SK-N-SH (cell line): ENCODE results near the gene YARS1. TPM values are rescaled to one million over a fixed set of nuclear protein-coding genes. Genes with fewer than 3 reads are reported as not detected.

Source experiments
- CTCF ChIA-PET: fragments of 300-600, 350-600 bp; formaldehyde crosslinking; extraction: SDS; loops from one replicate; lab custom pipeline; 2021; lab: Yijun Ruan, JAX
- POLR2A ChIA-PET: fragments of 350-600 bp; sonication (Branson Sonifier 250); formaldehyde crosslinking; extraction: SDS; loops from one replicate; lab custom pipeline; 2020; ENCODE audit warnings: antibody characterized with exemption, inconsistent platforms; lab: Yijun Ruan, JAX
- DNase-seq: peaks from one replicate; pipeline ENCODE4 v3.0.0; 2012
- H2AFZ ChIP-seq: fragments of 200-600 bp; sonication (generic); 2 replicates; pipeline ENCODE4 v1.8.1; 2016; ENCODE audit warnings: antibody characterized with exemption, mild to moderate bottlenecking, low read depth
- H3F3A ChIP-seq: fragments of 200-600 bp; sonication (generic); replicated peaks from 2 replicates; pipeline ENCODE3; 2016; ENCODE audit warnings: antibody characterized with exemption, mild to moderate bottlenecking; ENCODE audit not compliant: insufficient read depth
- H3K27ac ChIP-seq, 2 experiments: fragments of 200-500 bp in 1 of 2; fragments of 200-600 bp in 1 of 2; sonication (Bioruptor generic) in 1 of 2; sonication (generic), shearing (Covaris generic) in 1 of 2; 2 replicates each; pipeline versions ENCODE4 v1.5.1 to v1.6.1; 2014 to 2016; ENCODE audit warnings: low read depth in 2 of 2, inconsistent platforms in 1 of 2, low read length in 1 of 2, mild to moderate bottlenecking in 1 of 2, mixed read lengths in 1 of 2
- H3K27me3 ChIP-seq: fragments of 200-600 bp; sonication (generic), shearing (Covaris generic); 2 replicates; pipeline ENCODE4 v1.6.1; 2016; ENCODE audit warnings: mixed run types; ENCODE audit not compliant: insufficient read depth
- H3K36me3 ChIP-seq, 2 experiments: fragments of 200-500 bp in 1 of 2; fragments of 200-600 bp in 1 of 2; sonication (Bioruptor generic) in 1 of 2; sonication (generic) in 1 of 2; replicated peaks in 1 of 2; 2 replicates each; pipeline versions ENCODE3 to v1.5.1; 2014 to 2016; ENCODE audit warnings: low read length in 1 of 2, mild to moderate bottlenecking in 1 of 2; ENCODE audit not compliant: insufficient read depth in 2 of 2, control insufficient read depth in 1 of 2
- H3K4me1 ChIP-seq, 2 experiments: fragments of 200-500 bp in 1 of 2; fragments of 200-600 bp in 1 of 2; sonication (Bioruptor generic) in 1 of 2; sonication (generic), shearing (Covaris generic) in 1 of 2; 2 replicates each; pipeline versions ENCODE4 v1.5.1 to v1.6.1; 2014 to 2016; ENCODE audit warnings: low read depth in 1 of 2, low read length in 1 of 2, mixed run types in 1 of 2; ENCODE audit not compliant: insufficient read depth in 2 of 2, control insufficient read depth in 1 of 2
- H3K4me2 ChIP-seq: fragments of 200-600 bp; sonication (generic), shearing (Covaris generic); 2 replicates; pipeline ENCODE4 v1.6.1; 2017; ENCODE audit warnings: mixed run types
- H3K4me3 ChIP-seq, 2 experiments: fragments of 200-500 bp in 1 of 2; fragments of 200-600 bp in 1 of 2; sonication (Bioruptor generic) in 1 of 2; sonication (generic), shearing (Covaris generic) in 1 of 2; 2 replicates each; pipeline versions ENCODE4 v1.5.1 to v1.8.1; 2014 to 2016; ENCODE audit warnings: low read depth in 2 of 2, inconsistent platforms in 1 of 2, low read length in 1 of 2, mild to moderate bottlenecking in 1 of 2, mixed read lengths in 1 of 2, moderate library complexity in 1 of 2
- H3K79me2 ChIP-seq: fragments of 200-600 bp; sonication (generic); 2 replicates; pipeline ENCODE4 v1.8.1; 2017; ENCODE audit warnings: mild to moderate bottlenecking; ENCODE audit not compliant: insufficient read depth
- H3K9ac ChIP-seq: fragments of 200-600 bp; sonication (generic); 2 replicates; pipeline ENCODE4 v1.6.1; 2017; ENCODE audit warnings: mixed run types
- H3K9me2 ChIP-seq: fragments of 200-600 bp; sonication (generic); 2 replicates; pipeline ENCODE4 v1.6.1; 2017; ENCODE audit warnings: mixed run types
- H3K9me3 ChIP-seq: fragments of 200-600 bp; sonication (generic); 2 replicates; pipeline ENCODE4 v1.6.1; 2017; ENCODE audit warnings: mixed run types, mild to moderate bottlenecking, moderate library complexity
- H4K20me1 ChIP-seq: fragments of 200-600 bp; sonication (generic); 2 replicates; pipeline ENCODE4 v1.6.1; 2017; ENCODE audit warnings: mild to moderate bottlenecking, mixed run types; ENCODE audit not compliant: insufficient read depth
- ELF1 ChIP-seq: IDR thresholded peaks from 2 replicates; pipeline ENCODE4 v1.4.0; 2012
- EP300 ChIP-seq, 2 experiments: IDR thresholded peaks; 2 replicates each; pipeline versions ENCODE4 v1.4.0 to v1.6.1; 2012; ENCODE audit warnings: borderline replicate concordance in 1 of 2, low read depth in 1 of 2, low read length in 1 of 2
- FOXJ3 ChIP-seq: sonication (generic); formaldehyde crosslinking; IDR thresholded peaks from 2 replicates; pipeline ENCODE4 v1.5.1; 2020; ENCODE audit warnings: mild to moderate bottlenecking, missing genetic modification reagents
- GATA2 ChIP-seq: sonication (generic); formaldehyde crosslinking; IDR thresholded peaks from 2 replicates; pipeline ENCODE4 v1.5.0; 2020; ENCODE audit warnings: mild to moderate bottlenecking, missing genetic modification reagents
- JUND ChIP-seq: IDR thresholded peaks from 2 replicates; pipeline ENCODE4 v1.4.0; 2012
- MEF2A ChIP-seq: IDR thresholded peaks from 2 replicates; pipeline ENCODE4 v1.4.0; 2012; ENCODE audit warnings: low read depth, borderline replicate concordance
- MXI1 ChIP-seq: IDR thresholded peaks from 2 replicates; pipeline ENCODE4 v1.6.1; 2012; ENCODE audit warnings: mild to moderate bottlenecking, low read depth, low read length, improper control_type of control experiment
- NFIC ChIP-seq: IDR thresholded peaks from 2 replicates; pipeline ENCODE4 v1.4.0; 2012; ENCODE audit warnings: borderline replicate concordance
- PBX3 ChIP-seq: IDR thresholded peaks from 2 replicates; pipeline ENCODE4; 2012
- RAD21 ChIP-seq: IDR thresholded peaks from 2 replicates; pipeline ENCODE4 v1.6.1; 2012; ENCODE audit warnings: mild to moderate bottlenecking, low read length
- RFX5 ChIP-seq: IDR thresholded peaks from 2 replicates; pipeline ENCODE4 v1.6.1; 2012; ENCODE audit warnings: mild to moderate bottlenecking, improper control_type of control experiment, low read length
- SIN3A ChIP-seq: IDR thresholded peaks from 2 replicates; pipeline ENCODE4 v1.6.1; 2012; ENCODE audit warnings: low read depth, mild to moderate bottlenecking, low read length, moderate library complexity, borderline replicate concordance
- TCF12 ChIP-seq: IDR thresholded peaks from 2 replicates; pipeline ENCODE4 v1.4.0; 2012
- TEAD4 ChIP-seq: IDR thresholded peaks from 2 replicates; pipeline ENCODE4 v1.4.0; 2012; ENCODE audit warnings: mild to moderate bottlenecking, borderline replicate concordance; ENCODE audit not compliant: insufficient read depth
- YY1 ChIP-seq: IDR thresholded peaks from 2 replicates; pipeline ENCODE4 v1.4.0; 2012; ENCODE audit warnings: low read depth, mild to moderate bottlenecking
- WGBS: methylation state at CpG from one replicate; pipeline ENCODE4 v1.1.6; 2017; ENCODE audit warnings: low lambda C conversion rate; 5-methylcytosine and 5-hydroxymethylcytosine counted together
- polyA plus RNA-seq, 3 experiments: library from polyadenylated mRNA; depleted of rRNA; stranded (reverse); fragments of >200 nt; gene quantifications; 2 replicates each; pipeline ENCODE4 v1.2.3, GENCODE V29; 2012
- TF ChIP-seq, protein P1 (sequence below): fragments of 200-600 bp; sonication (generic); IDR thresholded peaks from 2 replicates; pipeline ENCODE4 v1.6.1; 2017; ENCODE audit warnings: antibody characterized with exemption, mild to moderate bottlenecking, moderate library complexity
- TF ChIP-seq, protein P2 (sequence below): fragments of 150-350 bp; IDR thresholded peaks from 2 replicates; pipeline ENCODE4 v1.6.1; 2016; ENCODE audit warnings: mild to moderate bottlenecking, low read depth, low read length

Gene YARS1
- polyA plus RNA-seq, 1 of the 3 experiments (the other 2 are of a cell fraction): 46.3 TPM

GRCh38 chr1:32733582-32734321 is 83.4 kb downstream of the YARS1 start (continued):
- TF ChIP-seq SIN3A (no peak), GATA2 (CRISPR knock-in tag) (no peak), ELF1 (no peak), TCF12 (no peak), RAD21 (no peak), RFX5 (no peak), EP300 (IDR thresholded peaks at IDR 0.05; ENCODE audit: borderline replicate concordance in 1 of 2, low read depth in 1 of 2, low read length in 1 of 2) (no peak), YY1 (no peak), MXI1 (no peak), FOXJ3 (CRISPR knock-in tag) (no peak)
- TF ChIP-seq, protein P1, sequence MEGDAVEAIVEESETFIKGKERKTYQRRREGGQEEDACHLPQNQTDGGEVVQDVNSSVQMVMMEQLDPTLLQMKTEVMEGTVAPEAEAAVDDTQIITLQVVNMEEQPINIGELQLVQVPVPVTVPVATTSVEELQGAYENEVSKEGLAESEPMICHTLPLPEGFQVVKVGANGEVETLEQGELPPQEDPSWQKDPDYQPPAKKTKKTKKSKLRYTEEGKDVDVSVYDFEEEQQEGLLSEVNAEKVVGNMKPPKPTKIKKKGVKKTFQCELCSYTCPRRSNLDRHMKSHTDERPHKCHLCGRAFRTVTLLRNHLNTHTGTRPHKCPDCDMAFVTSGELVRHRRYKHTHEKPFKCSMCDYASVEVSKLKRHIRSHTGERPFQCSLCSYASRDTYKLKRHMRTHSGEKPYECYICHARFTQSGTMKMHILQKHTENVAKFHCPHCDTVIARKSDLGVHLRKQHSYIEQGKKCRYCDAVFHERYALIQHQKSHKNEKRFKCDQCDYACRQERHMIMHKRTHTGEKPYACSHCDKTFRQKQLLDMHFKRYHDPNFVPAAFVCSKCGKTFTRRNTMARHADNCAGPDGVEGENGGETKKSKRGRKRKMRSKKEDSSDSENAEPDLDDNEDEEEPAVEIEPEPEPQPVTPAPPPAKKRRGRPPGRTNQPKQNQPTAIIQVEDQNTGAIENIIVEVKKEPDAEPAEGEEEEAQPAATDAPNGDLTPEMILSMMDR: no peak

DNA sequence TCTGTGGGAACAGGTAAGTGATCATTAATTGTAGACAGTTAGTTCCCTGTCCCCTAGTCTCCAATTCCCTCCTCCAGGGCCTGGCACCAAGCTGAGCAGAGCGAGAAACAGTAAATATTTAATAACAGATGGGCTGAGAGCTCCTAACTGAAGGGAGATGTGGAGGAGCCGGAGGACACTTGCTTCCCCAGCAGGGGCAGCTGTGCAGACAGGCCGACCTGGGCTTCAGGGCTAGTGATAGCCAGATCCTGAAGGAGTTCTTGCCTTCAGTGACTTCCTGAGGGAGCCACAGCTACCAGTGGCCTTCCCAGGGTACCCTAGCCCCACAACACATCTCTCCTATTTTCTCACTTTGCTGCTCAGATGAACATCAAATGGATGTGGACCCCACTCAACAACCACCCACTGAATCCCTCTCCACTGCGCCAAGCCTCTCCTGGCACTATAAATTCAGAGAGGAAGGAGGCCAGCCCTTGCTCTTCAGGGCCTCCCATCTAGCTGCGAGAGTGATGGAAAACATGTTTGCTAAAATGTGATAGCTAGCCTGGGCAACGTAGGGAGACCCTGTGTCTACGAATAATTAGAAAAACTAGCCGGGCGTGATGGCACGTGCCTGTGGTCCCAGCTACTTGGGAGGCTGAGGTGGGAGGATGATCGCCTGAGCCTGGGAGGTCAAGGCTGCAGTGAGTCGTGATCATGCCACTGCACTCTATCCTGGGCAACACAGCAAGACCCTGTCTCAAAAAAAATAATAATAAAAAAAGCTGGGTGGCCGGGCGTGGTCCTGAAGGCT is 87.7 kb downstream of the YARS1 start:
- Histone ChIP-seq H3K9me3 (no peaks in the 10 kb centered on the region), H2AFZ (no peak overlapping the region), H3K27ac (no peak overlapping the region), H3K4me3 (no peak overlapping the region), H3K9ac (no peak overlapping the region), H3K79me2 (no peaks in the 10 kb centered on the region), H3K4me2 (no peak overlapping the region), H3K36me3 (no peaks in the 10 kb centered on the region), H3K27me3 (no peaks in the 10 kb centered on the region), H3K4me1 (peaks cover 10 to 16% of the 10 kb centered on the region in 2 experiments; a peak in 3 of 4 replicates), H3F3A (peaks cover 3% of the 10 kb centered on the region), H4K20me1 (no peaks in the 10 kb centered on the region), H3K9me2 (no peaks in the 10 kb centered on the region)
- no peak for DNase-seq
- CTCF ChIA-PET: interaction anchor here (0.7 to 4.4 kb wide), 8 partner anchors 11 to 163 kb away, joined by 3 to 54 read pairs (median 5); a partner anchor contains a TSS
- 85% methylated on average over 14 of the region's 14 CpGs for WGBS
- TF ChIP-seq JUND (no peak), PBX3 (no peak), EP300 (IDR thresholded peaks at IDR 0.05; ENCODE audit: borderline replicate concordance in 1 of 2, low read depth in 1 of 2, low read length in 1 of 2) (no peak), NFIC (no peak), MXI1 (no peak), TEAD4 (no peak), RFX5 (no peak), MEF2A (no peak)
- TF ChIP-seq, protein P2, sequence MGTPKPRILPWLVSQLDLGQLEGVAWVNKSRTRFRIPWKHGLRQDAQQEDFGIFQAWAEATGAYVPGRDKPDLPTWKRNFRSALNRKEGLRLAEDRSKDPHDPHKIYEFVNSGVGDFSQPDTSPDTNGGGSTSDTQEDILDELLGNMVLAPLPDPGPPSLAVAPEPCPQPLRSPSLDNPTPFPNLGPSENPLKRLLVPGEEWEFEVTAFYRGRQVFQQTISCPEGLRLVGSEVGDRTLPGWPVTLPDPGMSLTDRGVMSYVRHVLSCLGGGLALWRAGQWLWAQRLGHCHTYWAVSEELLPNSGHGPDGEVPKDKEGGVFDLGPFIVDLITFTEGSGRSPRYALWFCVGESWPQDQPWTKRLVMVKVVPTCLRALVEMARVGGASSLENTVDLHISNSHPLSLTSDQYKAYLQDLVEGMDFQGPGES: no peak
- POLR2A ChIA-PET: no interaction called here
